SH-SY5Y (cell line): ENCODE measurements around the gene SAE1.

Experiments used
- GATA2 ChIP-seq: IDR thresholded peaks from 2 replicates; pipeline ENCODE4 v1.6.1; 2011; ENCODE audit warnings: mild to moderate bottlenecking, low read depth, low read length
- GATA3 ChIP-seq: IDR thresholded peaks from 2 replicates; pipeline ENCODE4 v1.6.1; 2011; ENCODE audit warnings: low read depth, mild to moderate bottlenecking, low read length, moderate library complexity

GRCh38 chr19:47230054-47230920 is 99.7 kb downstream of the SAE1 start:
- no peak for TF ChIP-seq GATA2
- TF ChIP-seq GATA3, result no peak
